ENCODE measurements around the gene ARMC12. TPM values are rescaled to one million over a fixed set of nuclear protein-coding genes. Genes with fewer than 3 reads are reported as not detected.

Gene ARMC12
- total RNA-seq, 1 donor = 0.43 TPM

DNA sequence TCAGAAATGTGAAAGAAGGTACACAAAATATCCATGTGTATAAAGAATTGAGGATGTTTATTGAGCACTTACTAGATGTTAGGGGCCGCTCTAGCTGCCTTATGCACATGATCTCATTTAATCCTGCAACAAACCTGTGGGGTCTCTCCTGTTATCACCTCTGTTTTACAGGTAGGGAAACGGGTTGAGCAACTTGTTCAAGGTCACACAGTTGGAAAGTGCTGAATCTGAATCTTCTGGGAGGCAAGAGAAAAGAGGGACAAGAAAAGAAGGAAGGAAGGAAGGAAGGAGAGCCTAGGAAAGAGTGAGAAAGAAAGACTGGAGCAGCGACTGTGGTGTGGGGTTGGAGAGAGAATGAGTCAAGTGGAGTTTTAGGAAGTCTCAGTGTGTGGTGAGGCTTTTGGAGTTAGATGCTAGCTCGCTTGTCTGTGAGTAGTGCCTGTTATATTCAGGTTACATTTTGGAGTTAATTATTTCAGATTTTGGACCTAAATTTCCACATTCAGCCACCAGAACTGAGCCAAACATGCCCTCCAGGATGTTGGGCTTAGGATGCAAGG lies 51.7 kb downstream of the ARMC12 start:
- DNase-seq (ENCODE audit: low read depth) = no peak
- TF ChIP-seq, protein P1, sequence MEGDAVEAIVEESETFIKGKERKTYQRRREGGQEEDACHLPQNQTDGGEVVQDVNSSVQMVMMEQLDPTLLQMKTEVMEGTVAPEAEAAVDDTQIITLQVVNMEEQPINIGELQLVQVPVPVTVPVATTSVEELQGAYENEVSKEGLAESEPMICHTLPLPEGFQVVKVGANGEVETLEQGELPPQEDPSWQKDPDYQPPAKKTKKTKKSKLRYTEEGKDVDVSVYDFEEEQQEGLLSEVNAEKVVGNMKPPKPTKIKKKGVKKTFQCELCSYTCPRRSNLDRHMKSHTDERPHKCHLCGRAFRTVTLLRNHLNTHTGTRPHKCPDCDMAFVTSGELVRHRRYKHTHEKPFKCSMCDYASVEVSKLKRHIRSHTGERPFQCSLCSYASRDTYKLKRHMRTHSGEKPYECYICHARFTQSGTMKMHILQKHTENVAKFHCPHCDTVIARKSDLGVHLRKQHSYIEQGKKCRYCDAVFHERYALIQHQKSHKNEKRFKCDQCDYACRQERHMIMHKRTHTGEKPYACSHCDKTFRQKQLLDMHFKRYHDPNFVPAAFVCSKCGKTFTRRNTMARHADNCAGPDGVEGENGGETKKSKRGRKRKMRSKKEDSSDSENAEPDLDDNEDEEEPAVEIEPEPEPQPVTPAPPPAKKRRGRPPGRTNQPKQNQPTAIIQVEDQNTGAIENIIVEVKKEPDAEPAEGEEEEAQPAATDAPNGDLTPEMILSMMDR (IDR thresholded peaks at IDR 0.05; ENCODE audit: insufficient read depth, low read depth, low read length) = no peak
- no peak overlapping the region for H3K4me3 ChIP-seq (ENCODE audit: low read depth, low read length)

DNA sequence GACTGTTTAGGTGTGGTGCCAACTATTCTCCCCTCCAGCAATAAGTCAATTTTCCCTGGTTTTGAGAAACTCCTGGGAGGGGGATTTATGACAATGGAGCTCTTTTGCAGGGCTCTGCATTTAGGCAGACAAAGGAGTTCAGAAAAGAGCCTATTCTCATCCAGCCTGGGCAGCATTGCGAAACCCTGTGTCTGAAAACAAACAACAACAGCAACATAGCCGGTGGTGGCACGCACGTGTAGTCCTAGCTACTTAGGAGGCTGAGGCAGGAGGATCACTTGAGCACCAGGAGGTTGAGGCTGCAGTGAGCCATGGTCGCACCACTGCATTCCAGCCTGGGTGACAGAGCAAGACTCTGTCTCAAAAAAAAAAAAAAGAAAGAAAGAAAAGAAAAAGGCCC lies 53.9 kb downstream of the ARMC12 start:
- DNase-seq (ENCODE audit: low read depth) = no peak
- no peak overlapping the region for H3K4me3 ChIP-seq (ENCODE audit: low read depth, low read length)
- TF ChIP-seq, protein P1 (IDR thresholded peaks at IDR 0.05; ENCODE audit: insufficient read depth, low read depth, low read length) = no peak

DNA sequence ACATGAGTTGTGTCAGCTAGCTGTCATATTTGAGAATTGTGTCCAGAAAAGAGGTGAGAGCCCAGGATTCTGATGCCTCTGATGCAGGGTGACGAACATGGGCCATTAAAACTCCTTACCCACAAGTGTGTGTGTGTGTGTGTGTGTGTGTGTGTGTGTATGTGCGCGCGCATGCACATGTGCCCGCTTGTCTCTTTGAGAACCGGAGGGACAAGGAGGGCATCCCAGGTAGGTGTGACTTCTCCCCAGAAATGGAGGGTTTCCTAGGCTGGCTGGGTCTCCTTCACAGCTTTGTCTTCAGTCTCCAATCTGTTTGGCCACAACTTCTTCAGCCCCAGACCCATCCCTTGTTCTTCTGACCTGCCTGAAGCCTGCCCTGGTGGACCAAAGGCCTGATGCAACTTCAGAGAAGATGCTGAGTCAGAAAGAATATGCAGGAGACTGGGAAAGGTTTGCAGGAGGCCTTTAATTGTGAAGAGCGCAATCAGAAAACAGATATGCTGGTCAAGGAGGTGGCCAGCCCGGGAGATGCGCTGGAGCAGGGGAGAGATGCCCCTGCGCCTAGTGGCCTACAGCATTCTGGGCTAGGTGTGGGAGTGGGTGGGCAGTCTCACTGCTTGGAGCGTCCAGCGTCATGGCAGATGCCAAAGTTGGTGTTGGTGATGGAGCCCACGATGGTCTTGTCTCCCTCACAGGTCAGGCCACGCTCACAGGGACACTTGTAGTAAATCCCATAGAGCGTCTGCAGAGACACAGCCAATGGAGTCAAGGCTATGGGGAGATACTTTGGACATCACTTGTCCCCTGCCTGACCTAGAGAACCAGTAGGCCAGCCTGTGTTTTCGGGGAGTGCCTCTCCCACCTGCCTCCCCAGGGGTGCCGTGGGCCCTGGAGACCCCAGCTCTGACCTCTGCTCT lies 58.0 kb downstream of the ARMC12 start:
- H3K4me3 ChIP-seq (ENCODE audit: low read depth, low read length) = no peak overlapping the region
- TF ChIP-seq, protein P1 (IDR thresholded peaks at IDR 0.05; ENCODE audit: insufficient read depth, low read depth, low read length) = no peak
- DNase-seq (ENCODE audit: low read depth) = no peak

DNA sequence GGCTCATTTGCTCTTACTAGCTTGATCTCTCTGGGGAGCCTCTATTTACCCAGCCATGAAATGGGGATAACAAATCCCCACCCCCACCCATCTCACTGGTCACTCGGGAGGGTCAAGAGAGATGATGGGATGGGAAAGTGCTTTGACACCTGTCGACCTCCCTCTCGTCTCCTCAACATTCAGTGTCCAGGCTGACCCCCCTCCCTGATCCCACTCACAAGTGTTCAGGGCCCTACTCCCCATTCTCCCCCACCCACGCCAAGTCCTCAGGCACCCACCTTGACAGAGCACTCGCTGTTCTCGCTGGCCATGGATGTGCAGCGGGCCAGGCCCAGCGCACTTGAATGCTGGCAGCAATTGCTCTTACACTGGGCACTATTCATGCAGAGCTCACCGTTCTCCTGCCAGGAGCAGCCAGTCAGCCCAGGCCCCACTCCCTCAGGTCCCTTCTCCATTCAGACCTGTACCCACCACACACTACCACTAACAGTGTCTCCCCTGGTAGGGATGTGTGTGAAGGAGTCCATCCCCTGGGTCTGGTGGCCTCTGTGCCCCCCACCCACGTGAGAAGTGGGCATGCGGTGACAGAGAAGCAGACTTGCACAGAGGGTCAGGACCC lies 58.7 kb downstream of the ARMC12 start:
- no peak for DNase-seq (ENCODE audit: low read depth)
- H3K4me3 ChIP-seq (ENCODE audit: low read depth, low read length) = no peak overlapping the region
- TF ChIP-seq, protein P1 (IDR thresholded peaks at IDR 0.05; ENCODE audit: insufficient read depth, low read depth, low read length) = no peak

DNA sequence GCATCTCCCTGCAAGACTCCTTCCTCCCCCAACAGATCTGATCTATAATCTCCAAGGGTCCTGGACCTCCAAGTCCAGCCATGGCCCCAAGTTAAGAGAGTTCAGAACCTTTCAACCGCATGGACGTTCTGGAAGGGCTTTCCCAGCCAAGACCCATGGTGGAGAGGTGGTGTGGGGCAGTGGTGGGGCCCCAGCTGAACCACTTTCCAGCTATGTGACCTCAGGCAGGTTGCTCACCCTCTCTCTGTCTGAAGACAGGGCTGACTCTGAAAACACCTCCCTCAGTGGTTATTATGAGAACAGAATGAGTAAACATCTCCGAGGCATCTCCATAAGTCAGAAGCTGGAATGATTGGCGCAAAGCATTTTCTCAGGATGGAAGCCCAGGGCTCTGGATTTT lies 59.4 kb downstream of the ARMC12 start:
- H3K4me3 ChIP-seq (ENCODE audit: low read depth, low read length) = no peak overlapping the region
- TF ChIP-seq, protein P1 (IDR thresholded peaks at IDR 0.05; ENCODE audit: insufficient read depth, low read depth, low read length) = no peak
- DNase-seq (ENCODE audit: low read depth) = no peak

DNA sequence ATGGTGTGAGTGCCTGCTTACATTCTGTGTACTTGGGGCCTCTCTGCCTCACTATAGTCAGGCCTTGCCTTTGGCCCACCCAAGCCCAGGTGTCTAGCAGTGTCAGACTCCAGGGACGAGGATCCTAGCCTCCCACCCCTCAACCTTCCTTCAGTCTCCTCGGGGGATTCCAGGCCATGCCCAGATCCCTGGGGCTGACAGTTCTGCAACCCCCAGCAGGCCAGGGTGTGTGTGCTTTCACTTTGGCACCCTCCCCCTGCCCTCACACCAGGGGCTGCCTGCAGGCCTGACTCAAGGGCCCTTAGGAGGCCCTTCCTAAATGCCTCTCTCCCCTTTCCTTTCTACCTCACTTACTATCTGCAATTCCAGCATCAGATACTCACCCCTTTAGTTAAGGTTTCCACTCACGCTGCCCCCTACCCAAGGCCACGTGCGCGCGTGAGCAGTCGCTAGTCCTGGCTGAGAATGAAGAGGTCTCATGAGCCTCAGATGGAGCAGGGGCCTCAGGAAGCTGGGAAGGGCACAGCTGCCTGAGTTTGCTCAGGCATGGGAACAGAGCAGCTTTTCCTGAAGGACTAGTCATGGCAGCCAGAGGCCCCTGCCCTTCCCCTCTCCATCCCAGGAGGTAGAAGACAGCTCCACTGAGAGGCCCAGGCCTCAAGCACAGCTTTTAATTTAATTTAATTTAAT lies 61.1 kb downstream of the ARMC12 start:
- TF ChIP-seq, protein P1 (IDR thresholded peaks at IDR 0.05; ENCODE audit: insufficient read depth, low read depth, low read length) = no peak
- DNase-seq (ENCODE audit: low read depth) = no peak

More for the DNA sequence above, 61.1 kb downstream of the ARMC12 start:
- H3K4me3 ChIP-seq (ENCODE audit: low read depth, low read length) = no peak overlapping the region
